Measurements from ENCODE around the gene ATP8B3. TPM values are rescaled to one million over a fixed set of nuclear protein-coding genes. Genes with fewer than 3 reads are reported as not detected.

Gene ATP8B3
- total and polyA plus RNA-seq, 7 donors = under 0.01 to 3.9 (median 0.68) TPM; not detected in 2

- Histone ChIP-seq H3K27ac (no peak overlapping the region), H3K9me3 (no peaks in the 10 kb centered on the region), H3K27me3 (no peaks in the 10 kb centered on the region), H3K4me1 (peaks cover 0 to 33% (median 22%) of the 10 kb centered on the region in 4 donors), H3K4me3 (no peak overlapping the region), H3K36me3 (peaks cover 13 to 46% (median 19%) of the 10 kb centered on the region in 4 donors)
- DNase-seq = no peak
- WGBS, 2 donors = 82 to 93% methylated on average over 57 of the region's 57 CpGs
- TF ChIP-seq CTCF (IDR thresholded peaks at IDR 0.05) (no peak), POLR2A (IDR thresholded peaks at IDR 0.05) (no peak), EP300 (IDR thresholded peaks at IDR 0.05) (no peak), POLR2AphosphoS5 (IDR thresholded peaks at IDR 0.05) (no peak)
- intact Hi-C loops (cut with DNase I) = no loop called here
Observed at GRCh38 chr19:1828279-1829238, 16.5 kb upstream of the ATP8B3 start.

- Histone ChIP-seq H3K27ac (no peak overlapping the region), H3K27me3 (no peaks in the 10 kb centered on the region), H3K4me3 (no peak overlapping the region), H3K36me3 (peaks cover 20 to 53% (median 25%) of the 10 kb centered on the region in 4 donors), H3K9me3 (no peaks in the 10 kb centered on the region), H3K4me1 (peaks cover 0 to 29% (median 20%) of the 10 kb centered on the region in 4 donors)
- TF ChIP-seq POLR2AphosphoS5 (IDR thresholded peaks at IDR 0.05) = no peak
- TF ChIP-seq POLR2A (IDR thresholded peaks at IDR 0.05) = no peak
- TF ChIP-seq CTCF (IDR thresholded peaks at IDR 0.05) = no peak
- TF ChIP-seq EP300 (IDR thresholded peaks at IDR 0.05) = no peak
- WGBS, 2 donors = 94 to 95% methylated on average over 41 of the region's 41 CpGs
- intact Hi-C loops (cut with DNase I) = loop anchor here (2.0 kb wide), 1 partner anchor 61 kb away; no protein-coding TSS in a partner anchor
- DNase-seq = no peak
Observed at GRCh38 chr19:1827566-1828278, 15.6 kb upstream of the ATP8B3 start.

- DNase-seq = no peak
- no peak overlapping the region for H3K27ac ChIP-seq
Observed at GRCh38 chr19:1826557-1827521, 14.8 kb upstream of the ATP8B3 start.

More at GRCh38 chr19:1826557-1827521, 14.8 kb upstream of the ATP8B3 start:
- peaks cover 0 to 29% (median 20%) of the 10 kb centered on the region in 4 donors for H3K4me1 ChIP-seq
- no peak overlapping the region for H3K4me3 ChIP-seq
- no peaks in the 10 kb centered on the region for H3K9me3 ChIP-seq
- intact Hi-C loops (cut with DNase I) = loop anchor here (1.0 to 2.0 kb wide), 2 partner anchors 38 to 60 kb away; no protein-coding TSS in a partner anchor
- WGBS, 2 donors = 73 to 79% methylated on average over 63 of the region's 63 CpGs
- peaks cover 20 to 62% (median 30%) of the 10 kb centered on the region in 4 donors for H3K36me3 ChIP-seq
- no peak for TF ChIP-seq CTCF (IDR thresholded peaks at IDR 0.05)
- no peak for TF ChIP-seq POLR2AphosphoS5 (IDR thresholded peaks at IDR 0.05)
- no peak for TF ChIP-seq POLR2A (IDR thresholded peaks at IDR 0.05)
- TF ChIP-seq EP300 (IDR thresholded peaks at IDR 0.05) = no peak
- H3K27me3 ChIP-seq = no peaks in the 10 kb centered on the region

Measured in sigmoid colon (tissue), 7 donors.